Right lobe of liver (tissue), 4 donors: ENCODE results near the gene RIMS1.

ENCODE experiments used
- CTCF ChIP-seq, 4 donors: fragments of 200-600 bp in 3 of 4; fragments of 450-650 bp in 1 of 4; IDR thresholded peaks; one replicate each; pipeline versions ENCODE4 v1.5.1 to v1.8.0; 2016 to 2022; ENCODE audit warnings: antibody characterized with exemption in 4 of 4, mild to moderate bottlenecking in 2 of 4
- POLR2A ChIP-seq: fragments of 450-650 bp; IDR thresholded peaks from one replicate; pipeline ENCODE4 v1.6.1; 2017; ENCODE audit warnings: antibody characterized with exemption, mild to moderate bottlenecking
- donor health status: DM: no; HTN: no; CAD: no.
- donor health status: DM: no; HTN: no; CAD: no.
- donor health status: DM: no; HTN: yes; CAD: no.

- no peak for TF ChIP-seq CTCF (IDR thresholded peaks at IDR 0.05)
- no peak for TF ChIP-seq POLR2A
These were observed 477.7 kb downstream of the RIMS1 start for GRCh38 chr6:72363844-72364740.
